Muscle of leg (tissue), 11 donors: Measurements from ENCODE around the gene CRIP1. TPM values are rescaled to one million over a fixed set of nuclear protein-coding genes. Genes with fewer than 3 reads are reported as not detected.

Experiments
- DNase-seq: peaks from one replicate; pipeline ENCODE4 v3.0.0; 2013
- H3K27ac ChIP-seq: one replicate; pipeline ENCODE4 v1.5.1; 2013; ENCODE audit warnings: mild to moderate bottlenecking, low read length, control low read depth
- H3K27me3 ChIP-seq: one replicate; pipeline ENCODE4 v1.6.1; 2013; ENCODE audit warnings: low read length; ENCODE audit not compliant: control insufficient read depth, insufficient read depth
- H3K36me3 ChIP-seq: one replicate; pipeline ENCODE4 v1.6.1; 2013; ENCODE audit warnings: low read length; ENCODE audit not compliant: control insufficient read depth, insufficient read depth
- H3K4me1 ChIP-seq: one replicate; pipeline ENCODE4 v1.6.1; 2013; ENCODE audit warnings: low read length; ENCODE audit not compliant: control insufficient read depth, insufficient read depth
- H3K4me3 ChIP-seq: one replicate; pipeline ENCODE4 v1.5.1; 2013; ENCODE audit warnings: low read length, control low read depth
- H3K9me3 ChIP-seq: replicated peaks from 2 replicates; pipeline ENCODE4 v1.6.1; 2013; ENCODE audit warnings: low read depth, low read length; ENCODE audit not compliant: control insufficient read depth
- WGBS: methylation state at CpG from one replicate; pipeline ENCODE4 v1.1.5; 2013; ENCODE audit warnings: missing lambda C conversion rate; ENCODE audit not compliant: insufficient coverage; 5-methylcytosine and 5-hydroxymethylcytosine counted together
- polyA plus RNA-seq, 8 donors: library from polyadenylated mRNA; unstranded; fragments of 120-200 nt; gene quantifications; one replicate each; pipeline versions ENCODE4 v1.2.1 to v1.2.3, GENCODE V29; 2013; ENCODE audit warnings: inconsistent platforms in 1 of 8, low replicate concordance in 1 of 8; ENCODE audit not compliant: insufficient read length in 8 of 8, insufficient read depth in 1 of 8
- total RNA-seq: library from RNA; stranded (reverse); fragments of 120-200 nt; gene quantifications from one replicate; pipeline ENCODE4 v1.2.4, GENCODE V29; 2013

Gene CRIP1
- total and polyA plus RNA-seq, 9 donors: 32.6 to 64.4 (median 56.2) TPM

DNA sequence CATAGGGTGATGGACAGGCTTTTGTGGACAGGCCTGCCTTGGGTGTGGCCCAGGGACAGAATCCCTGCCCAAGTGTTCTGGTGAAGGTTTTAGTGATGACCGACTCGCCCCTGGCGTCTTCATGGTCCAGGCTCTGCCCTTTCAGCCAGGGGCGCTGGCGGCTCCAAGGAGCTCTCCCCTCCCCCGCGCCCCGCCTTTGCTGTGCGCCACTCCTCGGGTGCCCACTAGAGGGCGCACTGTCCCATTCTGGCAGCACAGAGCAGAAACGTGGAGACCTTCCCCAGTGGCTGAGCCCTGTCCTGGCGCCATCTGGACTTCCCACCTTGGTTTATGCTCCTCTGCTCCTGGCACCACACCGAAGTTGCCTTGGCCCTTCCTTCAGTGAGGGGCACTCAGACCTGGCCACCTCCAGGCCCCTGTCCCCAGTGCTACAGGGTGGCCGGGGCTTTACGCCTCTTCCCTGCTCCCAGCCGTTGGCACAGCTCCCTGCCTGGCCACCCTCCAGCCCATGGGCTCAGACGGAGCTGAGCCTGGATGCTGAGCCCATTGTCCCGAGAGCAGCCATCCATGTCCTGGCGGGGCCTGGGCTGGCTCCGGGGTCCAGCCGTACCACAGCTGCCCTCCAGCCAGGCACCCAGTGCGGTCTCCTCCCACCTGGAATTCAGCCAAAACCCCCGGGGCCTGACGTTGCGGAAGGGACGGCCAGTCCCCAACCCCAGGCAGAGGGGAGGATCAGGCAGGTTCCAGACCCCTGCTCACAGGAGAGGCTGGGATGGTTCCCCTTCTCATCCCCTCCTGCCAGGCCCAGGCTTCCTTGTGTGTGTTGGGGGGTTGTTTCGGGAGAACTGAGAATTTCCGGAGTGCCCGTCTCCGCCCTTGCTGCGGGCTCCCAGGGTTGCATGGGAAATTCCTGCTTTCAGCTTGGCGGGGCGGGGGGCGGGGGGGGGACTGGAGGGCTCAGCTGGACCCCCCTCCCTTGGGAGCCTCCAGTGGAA, 5.6 kb upstream of the CRIP1 start:
- peak overlapping the region; percentile 99 for H3K27ac ChIP-seq
- H3K27me3 ChIP-seq: peaks cover 14% of the 10 kb centered on the region
- peaks cover 83% of the 10 kb centered on the region for H3K4me1 ChIP-seq
- H3K4me3 ChIP-seq: peak overlapping the region; percentile 38
- H3K36me3 ChIP-seq: peaks cover 13% of the 10 kb centered on the region
- WGBS: 1% methylated on average over 27 of the region's 35 CpGs
- peak; percentile 94 for DNase-seq
- no peaks in the 10 kb centered on the region for H3K9me3 ChIP-seq

DNA sequence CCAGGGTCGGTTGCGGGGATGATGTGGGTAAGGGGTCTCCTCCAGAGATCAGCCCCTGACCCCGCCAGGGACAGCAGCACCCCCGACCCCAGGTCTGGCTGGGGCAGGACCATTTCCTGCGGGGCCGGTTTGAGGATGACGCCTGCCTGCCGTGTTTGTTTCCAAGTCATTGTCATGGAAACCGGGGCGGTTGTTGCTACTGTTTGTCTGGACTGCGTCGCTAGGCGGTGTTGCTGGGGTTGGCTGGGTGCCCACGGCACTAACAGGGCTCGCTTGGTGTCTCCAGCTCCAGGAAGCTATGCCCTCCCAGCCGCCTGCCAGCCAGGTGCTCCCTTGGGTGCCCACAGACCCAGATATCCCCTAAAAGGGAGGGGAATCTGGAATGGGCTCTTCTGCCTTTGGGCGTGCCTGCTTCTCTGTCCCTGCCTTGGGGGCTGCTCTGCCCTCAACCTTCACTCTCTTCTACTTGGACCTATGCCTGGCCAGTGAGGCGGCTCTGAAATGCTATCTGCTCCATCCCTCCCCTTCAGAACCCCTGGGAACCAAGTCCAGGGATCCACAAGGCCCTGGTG, 4.7 kb upstream of the CRIP1 start:
- H3K27me3 ChIP-seq: peaks cover 19% of the 10 kb centered on the region
- H3K4me1 ChIP-seq: peaks cover 83% of the 10 kb centered on the region
- WGBS: 0% methylated on average over 16 of the region's 18 CpGs
- H3K9me3 ChIP-seq: no peaks in the 10 kb centered on the region
- H3K36me3 ChIP-seq: peaks cover 13% of the 10 kb centered on the region
- H3K27ac ChIP-seq: peak overlapping the region; percentile 99
- peak overlapping the region; percentile 21 for H3K4me3 ChIP-seq
- peak; percentile 98 for DNase-seq

DNA sequence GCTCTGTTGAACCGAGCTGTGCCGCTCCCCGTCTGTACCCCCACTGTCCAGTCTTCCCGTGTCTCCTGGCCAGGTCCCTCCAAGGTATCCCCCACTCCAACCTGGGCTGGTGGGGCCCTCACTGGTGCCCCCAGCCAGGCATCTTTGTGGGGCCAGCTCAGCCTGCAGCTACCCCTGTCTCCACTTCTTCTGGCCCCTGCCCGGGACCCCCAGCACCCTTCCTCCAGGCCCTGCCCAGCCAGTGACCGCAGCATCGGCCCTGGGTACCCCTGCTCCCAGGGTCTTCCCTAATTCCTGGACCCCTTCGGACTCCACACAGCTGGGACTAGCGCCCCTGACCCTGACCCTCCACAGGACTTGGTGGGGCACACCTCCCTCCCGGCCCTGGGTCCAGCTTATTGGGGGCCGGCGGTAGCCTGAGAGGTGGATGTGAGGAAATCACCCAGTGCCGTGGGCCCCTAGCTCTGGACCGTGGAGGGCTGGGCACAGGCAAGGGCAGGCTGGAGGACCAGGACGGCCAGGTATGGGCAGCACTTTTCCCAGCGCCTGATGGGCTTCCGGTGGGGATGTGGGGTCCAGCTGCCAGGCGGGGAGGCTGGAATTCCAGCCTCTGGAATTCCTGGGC, 4.1 kb upstream of the CRIP1 start:
- H3K9me3 ChIP-seq: no peaks in the 10 kb centered on the region
- H3K27ac ChIP-seq: peak overlapping the region; percentile 99
- 64% methylated on average over 15 of the region's 18 CpGs for WGBS
- peaks cover 26% of the 10 kb centered on the region for H3K27me3 ChIP-seq
- H3K4me3 ChIP-seq: no peak overlapping the region
- H3K4me1 ChIP-seq: peaks cover 82% of the 10 kb centered on the region
- H3K36me3 ChIP-seq: peaks cover 13% of the 10 kb centered on the region
- no peak for DNase-seq

DNA sequence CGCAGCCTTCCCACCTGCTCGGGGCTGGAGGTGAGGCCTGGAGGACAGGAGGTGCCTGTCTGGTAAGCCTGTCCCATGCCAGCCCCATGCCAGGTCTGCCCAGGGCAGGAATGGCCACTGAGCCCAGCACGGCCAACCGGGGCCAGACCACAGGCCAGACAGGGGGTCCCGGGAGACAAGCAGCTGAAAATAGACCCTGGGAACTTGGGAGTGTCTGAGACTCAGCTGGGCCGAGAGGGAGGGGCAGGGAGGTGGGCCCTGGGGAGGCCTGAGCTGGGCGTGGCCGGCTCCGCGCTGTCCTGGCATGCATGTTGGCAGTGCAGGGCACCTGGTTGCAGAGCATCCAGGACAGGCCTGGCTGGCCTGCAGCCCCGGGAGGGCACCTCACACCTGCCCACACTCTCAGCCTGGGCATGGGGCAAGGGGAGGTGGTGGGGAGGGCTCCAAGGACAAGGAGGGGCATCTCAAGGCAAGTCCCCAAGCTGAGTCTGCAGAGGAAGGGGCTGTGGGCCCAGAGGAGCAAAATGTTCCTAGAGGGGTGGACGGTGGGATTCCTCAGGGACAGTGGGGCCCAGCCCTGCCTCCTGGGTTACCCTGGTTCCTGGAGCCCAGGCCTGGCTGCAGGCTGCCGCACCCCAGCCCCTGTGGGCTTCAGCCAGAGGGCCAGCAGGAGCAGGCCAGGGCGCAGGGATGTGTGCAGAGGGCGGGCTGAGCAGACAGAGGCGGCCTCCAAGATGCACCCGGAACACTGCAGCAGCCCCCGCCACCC, 3.2 kb upstream of the CRIP1 start:
- 50% methylated on average over 13 of the region's 18 CpGs for WGBS
- Histone ChIP-seq H3K36me3 (peaks cover 13% of the 10 kb centered on the region), H3K27me3 (peaks cover 27% of the 10 kb centered on the region), H3K9me3 (no peaks in the 10 kb centered on the region), H3K4me3 (no peak overlapping the region), H3K27ac (peak overlapping the region; percentile 99), H3K4me1 (peaks cover 91% of the 10 kb centered on the region)
- peak; percentile 61 for DNase-seq

DNA sequence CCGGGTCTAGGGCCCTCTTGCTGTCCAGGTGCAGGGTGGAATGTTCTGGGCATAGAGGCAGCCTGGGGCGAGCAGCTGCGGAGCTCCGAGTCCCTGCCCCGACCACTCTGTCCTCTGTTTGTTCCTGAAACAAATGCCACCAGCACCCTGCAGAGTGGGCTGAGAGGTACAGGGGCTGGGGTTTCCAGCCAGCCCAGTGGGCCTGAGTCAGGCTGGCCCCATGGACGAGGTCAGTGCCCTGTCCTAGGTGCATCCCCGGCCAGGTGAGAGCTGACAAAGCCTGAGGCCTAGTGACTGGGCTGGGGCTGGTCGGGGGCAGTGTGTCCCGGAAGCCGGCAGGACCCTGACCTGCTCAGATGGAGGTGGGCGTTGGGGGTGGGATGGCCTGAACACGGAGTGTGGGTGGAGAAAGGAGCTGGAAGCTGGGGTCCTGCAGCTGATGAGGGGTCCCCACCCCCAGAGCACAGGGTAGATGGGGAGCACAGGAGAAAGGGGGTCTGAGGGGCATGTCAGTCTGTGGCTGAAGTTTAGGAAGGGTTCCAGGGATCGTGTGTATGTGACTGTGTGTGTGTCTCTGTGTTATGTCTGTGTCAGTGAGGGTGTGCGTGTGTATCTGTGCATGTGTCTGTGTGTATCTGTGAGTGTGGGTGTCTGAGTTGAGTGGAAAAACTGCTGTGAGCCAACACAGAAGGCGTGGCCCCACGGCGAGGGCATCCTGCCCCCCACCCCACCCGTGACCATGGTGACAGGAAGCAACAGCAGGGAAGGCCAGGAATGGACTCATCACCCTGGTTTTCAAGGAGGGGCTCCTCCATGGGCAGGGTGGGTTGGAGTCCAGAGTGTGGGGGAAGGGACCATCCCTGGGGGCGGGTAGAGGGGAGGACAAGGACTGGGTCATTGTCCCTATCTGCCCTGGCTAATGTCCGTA, 2.4 kb upstream of the CRIP1 start:
- H3K36me3 ChIP-seq: peaks cover 12% of the 10 kb centered on the region
- no peak overlapping the region for H3K4me3 ChIP-seq
- 53% methylated on average over 14 of the region's 20 CpGs for WGBS
- no peaks in the 10 kb centered on the region for H3K9me3 ChIP-seq
- peak overlapping the region; percentile 69 for H3K27ac ChIP-seq
- peaks cover 27% of the 10 kb centered on the region for H3K27me3 ChIP-seq
- peaks cover 97% of the 10 kb centered on the region for H3K4me1 ChIP-seq
- peak; percentile 68 for DNase-seq

DNA sequence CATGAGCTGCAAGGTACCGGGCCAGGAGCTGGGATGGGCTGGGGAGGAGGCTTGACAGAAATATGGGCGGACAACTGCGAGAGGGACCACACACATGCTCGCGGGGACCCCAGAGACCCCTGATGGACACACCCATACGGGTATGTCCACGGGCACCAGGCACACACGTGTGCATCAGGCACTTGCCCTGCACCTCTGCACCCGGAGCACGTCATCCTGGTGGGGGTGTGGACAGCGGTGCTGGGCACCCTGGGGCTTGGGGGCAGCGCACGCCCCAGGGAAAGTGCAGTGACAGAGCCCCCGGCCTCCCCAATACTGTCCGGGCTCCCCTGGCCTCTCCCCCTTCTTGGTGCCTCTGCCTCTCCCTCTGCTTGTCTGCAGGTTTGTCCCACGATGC, 1.7 kb upstream of the CRIP1 start:
- Histone ChIP-seq H3K27me3 (peaks cover 25% of the 10 kb centered on the region), H3K4me3 (no peak overlapping the region), H3K4me1 (peaks cover 96% of the 10 kb centered on the region), H3K27ac (no peak overlapping the region), H3K36me3 (peaks cover 5% of the 10 kb centered on the region), H3K9me3 (no peaks in the 10 kb centered on the region)
- WGBS: 78% methylated on average over 10 of the region's 16 CpGs
- no peak for DNase-seq

DNA sequence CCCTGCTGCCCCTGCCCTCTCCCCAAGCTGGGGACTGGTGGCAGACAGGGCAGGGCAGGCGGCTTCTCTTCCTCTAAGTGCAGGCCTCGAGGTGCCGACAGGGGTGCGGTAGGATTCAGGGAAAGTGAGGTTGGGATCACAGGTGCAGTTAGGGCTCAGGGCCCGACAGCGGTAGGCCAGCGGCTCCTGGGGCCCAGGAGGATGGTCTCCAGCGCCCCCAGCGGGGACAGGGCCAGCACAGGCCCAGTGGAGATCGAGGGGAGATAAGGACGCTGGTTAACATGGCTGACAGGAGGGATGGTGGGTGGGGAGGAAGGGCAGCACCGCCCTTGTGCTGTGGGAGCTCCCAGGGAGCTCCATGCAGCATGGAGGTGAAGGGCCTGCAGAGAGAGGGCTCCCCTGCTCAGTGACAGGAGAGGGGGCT, 935 bp upstream of the CRIP1 start:
- peaks cover 90% of the 10 kb centered on the region for H3K4me1 ChIP-seq
- H3K9me3 ChIP-seq: no peaks in the 10 kb centered on the region
- H3K27ac ChIP-seq: peak overlapping the region; percentile 29
- peak; percentile 57 for DNase-seq
- no peaks in the 10 kb centered on the region for H3K36me3 ChIP-seq
- peaks cover 25% of the 10 kb centered on the region for H3K27me3 ChIP-seq
- H3K4me3 ChIP-seq: no peak overlapping the region
- 32% methylated on average over 12 of the region's 12 CpGs for WGBS

DNA sequence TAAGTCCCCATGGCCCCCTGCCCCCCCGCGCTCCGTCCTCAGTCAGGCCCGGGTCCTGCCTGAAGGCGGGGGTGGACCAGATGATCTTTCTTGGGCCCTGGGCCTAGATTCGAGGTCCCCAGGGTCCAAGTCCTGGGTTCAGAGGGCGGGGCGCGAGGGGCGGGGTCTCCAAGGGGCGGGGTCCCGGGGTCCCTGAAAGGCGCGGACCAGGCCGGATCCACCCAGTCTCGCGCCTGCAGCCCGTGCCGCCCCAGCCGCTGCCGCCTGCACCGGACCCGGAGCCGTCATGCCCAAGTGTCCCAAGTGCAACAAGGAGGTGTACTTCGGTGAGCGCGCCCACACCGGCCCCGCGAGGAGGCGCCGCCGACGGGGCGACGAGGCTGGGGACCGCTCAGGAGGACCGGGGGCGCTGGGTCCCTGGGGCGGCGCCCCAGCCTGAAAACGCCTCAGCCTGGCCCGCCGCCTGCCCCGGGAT, 325 bp downstream of the CRIP1 start:
- Histone ChIP-seq H3K9me3 (no peaks in the 10 kb centered on the region), H3K4me1 (peaks cover 82% of the 10 kb centered on the region), H3K4me3 (peak overlapping the region; percentile 41), H3K36me3 (peaks cover under 1% of the 10 kb centered on the region), H3K27me3 (peaks cover 25% of the 10 kb centered on the region), H3K27ac (peak overlapping the region; percentile 59)
- WGBS: under 1% methylated on average over 41 of the region's 45 CpGs
- peak; percentile 78 for DNase-seq
